ENCODE results near the gene YLPM1. TPM values are rescaled to one million over a fixed set of nuclear protein-coding genes. Genes with fewer than 3 reads are reported as not detected.
A peak's percentile ranks its signal among the peaks of the same experiment; 100 is the strongest.

The YLPM1 gene, protein sequence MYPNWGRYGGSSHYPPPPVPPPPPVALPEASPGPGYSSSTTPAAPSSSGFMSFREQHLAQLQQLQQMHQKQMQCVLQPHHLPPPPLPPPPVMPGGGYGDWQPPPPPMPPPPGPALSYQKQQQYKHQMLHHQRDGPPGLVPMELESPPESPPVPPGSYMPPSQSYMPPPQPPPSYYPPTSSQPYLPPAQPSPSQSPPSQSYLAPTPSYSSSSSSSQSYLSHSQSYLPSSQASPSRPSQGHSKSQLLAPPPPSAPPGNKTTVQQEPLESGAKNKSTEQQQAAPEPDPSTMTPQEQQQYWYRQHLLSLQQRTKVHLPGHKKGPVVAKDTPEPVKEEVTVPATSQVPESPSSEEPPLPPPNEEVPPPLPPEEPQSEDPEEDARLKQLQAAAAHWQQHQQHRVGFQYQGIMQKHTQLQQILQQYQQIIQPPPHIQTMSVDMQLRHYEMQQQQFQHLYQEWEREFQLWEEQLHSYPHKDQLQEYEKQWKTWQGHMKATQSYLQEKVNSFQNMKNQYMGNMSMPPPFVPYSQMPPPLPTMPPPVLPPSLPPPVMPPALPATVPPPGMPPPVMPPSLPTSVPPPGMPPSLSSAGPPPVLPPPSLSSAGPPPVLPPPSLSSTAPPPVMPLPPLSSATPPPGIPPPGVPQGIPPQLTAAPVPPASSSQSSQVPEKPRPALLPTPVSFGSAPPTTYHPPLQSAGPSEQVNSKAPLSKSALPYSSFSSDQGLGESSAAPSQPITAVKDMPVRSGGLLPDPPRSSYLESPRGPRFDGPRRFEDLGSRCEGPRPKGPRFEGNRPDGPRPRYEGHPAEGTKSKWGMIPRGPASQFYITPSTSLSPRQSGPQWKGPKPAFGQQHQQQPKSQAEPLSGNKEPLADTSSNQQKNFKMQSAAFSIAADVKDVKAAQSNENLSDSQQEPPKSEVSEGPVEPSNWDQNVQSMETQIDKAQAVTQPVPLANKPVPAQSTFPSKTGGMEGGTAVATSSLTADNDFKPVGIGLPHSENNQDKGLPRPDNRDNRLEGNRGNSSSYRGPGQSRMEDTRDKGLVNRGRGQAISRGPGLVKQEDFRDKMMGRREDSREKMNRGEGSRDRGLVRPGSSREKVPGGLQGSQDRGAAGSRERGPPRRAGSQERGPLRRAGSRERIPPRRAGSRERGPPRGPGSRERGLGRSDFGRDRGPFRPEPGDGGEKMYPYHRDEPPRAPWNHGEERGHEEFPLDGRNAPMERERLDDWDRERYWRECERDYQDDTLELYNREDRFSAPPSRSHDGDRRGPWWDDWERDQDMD (N-terminal part only)
- total RNA-seq (10 to 100 TPM; 25.2 to 45.9 (median 37.9) TPM), polyA plus RNA-seq (10 to 100 TPM in 1 of 2 donors, 1 to 10 TPM in 1; 8.4 to 20.8 TPM)
- long read RNA-seq, donor 1, partial matches to known transcripts, result 12 of 14 reads
- long read RNA-seq, donor 1, other reads (novel, unspliced or antisense), result 2 of 14 reads
- long read RNA-seq, donor 2, partial matches to known transcripts, result 13 of 15 reads
- long read RNA-seq, donor 2, other reads (novel, unspliced or antisense), result 2 of 15 reads
- long read RNA-seq, donor 3, partial matches to known transcripts, result 23 of 25 reads
- long read RNA-seq, donor 3, other reads (novel, unspliced or antisense), result 1 of 25 reads

- H3K27me3 ChIP-seq, result no peaks in the 10 kb centered on the region
- peak; percentile 99 for ATAC-seq
- peak; percentile 28 to 79 (median 53) for TF ChIP-seq CTCF (IDR thresholded peaks at IDR 0.05)
- H3K36me3 ChIP-seq, result peaks cover 0 to 9% (median 0%) of the 10 kb centered on the region in 9 donors
- peaks cover 0 to 50% (median 42%) of the 10 kb centered on the region in 9 donors for H3K4me1 ChIP-seq
- peak; percentile 91 to 94 for DNase-seq
- H3K27ac ChIP-seq, result peak within 1 kb of the TSS; percentile 73 to 98 (median 94)
- peak within 1 kb of the TSS; percentile 69 to 100 (median 92) for H3K4me3 ChIP-seq
- intact Hi-C loops (cut with DNase I), result loop anchor here in 2 of 10 donors (2.0 to 5.0 kb wide), 3 partner anchors 50 to 461 kb away; partner anchors contain the start of genes AREL1 (in 2 of the 2), FCF1 (in 2 of the 2) and ABCD4 (in 1 of the 2)
- 0% methylated on average over 72 to 76 of the region's 76 CpGs for WGBS, 2 donors
- no peaks in the 10 kb centered on the region for H3K9me3 ChIP-seq
These were observed at the start of gene YLPM1 for GRCh38 chr14:74762917-74763802. YLPM1 (plus strand) TSS chr14:74763316; CDS start chr14:74763490, 174 bp downstream.

GRCh38 chr14:74713395-74713735 lies 49.8 kb upstream of the YLPM1 start:
- no peaks in the 10 kb centered on the region for H3K27me3 ChIP-seq
- H3K9me3 ChIP-seq, result no peaks in the 10 kb centered on the region
- intact Hi-C loops (cut with DNase I), result loop anchor here in 4 of 10 donors (2.0 to 10.0 kb wide), 6 partner anchors 49 to 109 kb away; partner anchors contain the start of genes YLPM1 (in 2 of the 4) and LTBP2 (in 1 of the 4)
- ATAC-seq, result peak in 4 of 8 donors; percentile 4 to 25 (median 18)
- peaks cover 0 to 53% (median 37%) of the 10 kb centered on the region in 9 donors for H3K4me1 ChIP-seq
- TF ChIP-seq CTCF (IDR thresholded peaks at IDR 0.05), result no peak
- WGBS, 2 donors, result 12 to 14% methylated on average over 6 of the region's 6 CpGs
- H3K27ac ChIP-seq, result peak overlapping the region in 9 of 10 donors; percentile 70 to 90 (median 86)
- peak overlapping the region; percentile 65 to 93 (median 82) for H3K4me3 ChIP-seq
- no peak for DNase-seq
- peaks cover 0 to 39% (median 16%) of the 10 kb centered on the region in 9 donors for H3K36me3 ChIP-seq

GRCh38 chr14:74720526-74720925 lies 42.6 kb upstream of the YLPM1 start:
- no peak for TF ChIP-seq CTCF (IDR thresholded peaks at IDR 0.05)
- ATAC-seq (no peak), DNase-seq (no peak)
- Histone ChIP-seq H3K4me1 (no peaks in the 10 kb centered on the region), H3K9me3 (no peaks in the 10 kb centered on the region), H3K36me3 (peaks cover 0 to 98% (median 45%) of the 10 kb centered on the region in 9 donors), H3K27me3 (no peaks in the 10 kb centered on the region), H3K27ac (no peak overlapping the region), H3K4me3 (no peak overlapping the region)
- intact Hi-C loops (cut with DNase I), result no loop called here

Measured in heart right ventricle (tissue), 16 donors.